DOHH2 (cell line): ENCODE data around the gene IWS1.

Source experiments
- H3F3A ChIP-seq: fragments of 200-600 bp; sonication (generic), shearing (Covaris generic); 2 replicates; pipeline ENCODE4 v1.6.0; 2016; ENCODE audit warnings: antibody characterized with exemption, mild to moderate bottlenecking; ENCODE audit not compliant: control insufficient read depth, insufficient read depth
- H3K27ac ChIP-seq: fragments of 200-600 bp; sonication (generic); 2 replicates; pipeline ENCODE4 v1.5.1; 2014; ENCODE audit warnings: low read depth, mild to moderate bottlenecking, low read length, moderate library complexity
- H3K27me3 ChIP-seq: fragments of 200-600 bp; sonication (generic); 2 replicates; pipeline ENCODE4 v1.6.1; 2014; ENCODE audit warnings: mild to moderate bottlenecking, low read length, mixed read lengths; ENCODE audit not compliant: control insufficient read depth
- H3K36me3 ChIP-seq: fragments of 200-600 bp; sonication (generic); 2 replicates; pipeline ENCODE4 v1.6.1; 2014; ENCODE audit warnings: mild to moderate bottlenecking, low read length, moderate library complexity, mixed read lengths; ENCODE audit not compliant: control insufficient read depth
- H3K4me1 ChIP-seq: fragments of 200-600 bp; sonication (generic); 2 replicates; pipeline ENCODE4 v1.6.1; 2014; ENCODE audit warnings: mild to moderate bottlenecking, low read length, mixed read lengths; ENCODE audit not compliant: control insufficient read depth
- H3K4me2 ChIP-seq: fragments of 200-600 bp; sonication (generic); 2 replicates; pipeline ENCODE4 v1.6.0; 2014; ENCODE audit warnings: mild to moderate bottlenecking, low read length, moderate library complexity
- H3K4me3 ChIP-seq: fragments of 200-600 bp; sonication (generic); 2 replicates; pipeline ENCODE4 v1.5.1; 2014; ENCODE audit warnings: mild to moderate bottlenecking, low read length, mixed read lengths
- H3K79me2 ChIP-seq: fragments of 200-600 bp; sonication (generic); 2 replicates; pipeline ENCODE4 v1.6.1; 2014; ENCODE audit warnings: mild to moderate bottlenecking, low read length, mixed read lengths; ENCODE audit not compliant: control insufficient read depth
- H3K9me2 ChIP-seq: fragments of 200-600 bp; sonication (generic); replicated peaks from 2 replicates; pipeline ENCODE4 v1.6.1; 2014; ENCODE audit warnings: mild to moderate bottlenecking, low read length, mixed read lengths; ENCODE audit not compliant: control insufficient read depth
- H3K9me3 ChIP-seq: fragments of 200-600 bp; sonication (generic); 2 replicates; pipeline ENCODE4 v1.6.1; 2014; ENCODE audit warnings: antibody characterized with exemption, low read length, mixed read lengths; ENCODE audit not compliant: control insufficient read depth, insufficient read depth
- H4K20me1 ChIP-seq: fragments of 200-600 bp; sonication (generic); 2 replicates; pipeline ENCODE4 v1.6.0; 2014; ENCODE audit warnings: low read depth, mild to moderate bottlenecking, antibody characterized with exemption, low read length, moderate library complexity; ENCODE audit not compliant: control insufficient read depth, insufficient read depth
- CTCF ChIP-seq: fragments of 200-600 bp; sonication (generic); IDR thresholded peaks from one replicate; pipeline ENCODE4 v1.5.1; 2014; ENCODE audit warnings: antibody characterized with exemption, mild to moderate bottlenecking, low read depth, low read length; ENCODE audit not compliant: poor library complexity, severe bottlenecking
- EZH2phosphoT487 ChIP-seq: fragments of 200-600 bp; sonication (generic); IDR thresholded peaks from 2 replicates; pipeline ENCODE4 v1.6.1; 2017; ENCODE audit warnings: borderline replicate concordance, mild to moderate bottlenecking, antibody characterized with exemption, low read length, moderate library complexity, mixed read lengths

Gene IWS1

GRCh38 chr2:127562936-127563335 is 36.6 kb upstream of the IWS1 start:
- no peaks in the 10 kb centered on the region for H4K20me1 ChIP-seq
- H3K4me2 ChIP-seq, result no peak overlapping the region
- H3K36me3 ChIP-seq, result no peaks in the 10 kb centered on the region

GRCh38 chr2:127561371-127561770 is 35.1 kb upstream of the IWS1 start:
- Histone ChIP-seq H3K79me2 (no peaks in the 10 kb centered on the region), H3K9me2 (no peaks in the 10 kb centered on the region), H3K4me1 (peaks cover 6% of the 10 kb centered on the region; the same call in 1 of the 2 replicates), H3K36me3 (no peaks in the 10 kb centered on the region), H3K9me3 (no peaks in the 10 kb centered on the region), H3K27me3 (peaks cover 31% of the 10 kb centered on the region), H3K27ac (no peak overlapping the region), H3K4me2 (no peak overlapping the region), H3F3A (no peaks in the 10 kb centered on the region), H4K20me1 (no peaks in the 10 kb centered on the region), H3K4me3 (no peak overlapping the region)
- TF ChIP-seq EZH2phosphoT487 (no peak), CTCF (no peak)

More at GRCh38 chr2:127562936-127563335, 36.6 kb upstream of the IWS1 start:
- peaks cover 6% of the 10 kb centered on the region; the same call in 1 of the 2 replicates for H3K4me1 ChIP-seq
- no peaks in the 10 kb centered on the region for H3K9me2 ChIP-seq
- no peak overlapping the region for H3K4me3 ChIP-seq
- H3K27ac ChIP-seq, result no peak overlapping the region
- TF ChIP-seq EZH2phosphoT487, result no peak
- no peak for TF ChIP-seq CTCF
- peaks cover 20% of the 10 kb centered on the region for H3K27me3 ChIP-seq
- H3K79me2 ChIP-seq, result no peaks in the 10 kb centered on the region
- no peaks in the 10 kb centered on the region for H3F3A ChIP-seq
- H3K9me3 ChIP-seq, result no peaks in the 10 kb centered on the region

GRCh38 chr2:127560931-127561280 is 34.6 kb upstream of the IWS1 start:
- Histone ChIP-seq H3K27me3 (peaks cover 34% of the 10 kb centered on the region), H3K27ac (no peak overlapping the region), H3F3A (no peaks in the 10 kb centered on the region), H3K4me1 (peaks cover 6% of the 10 kb centered on the region; the same call in 1 of the 2 replicates), H3K4me3 (no peak overlapping the region), H3K79me2 (no peaks in the 10 kb centered on the region), H4K20me1 (no peaks in the 10 kb centered on the region), H3K36me3 (no peaks in the 10 kb centered on the region), H3K9me2 (no peaks in the 10 kb centered on the region), H3K4me2 (no peak overlapping the region), H3K9me3 (no peaks in the 10 kb centered on the region)
- TF ChIP-seq EZH2phosphoT487, result no peak
- no peak for TF ChIP-seq CTCF
